Neural cell (in vitro differentiated cells): ENCODE measurements around the gene POLR1G. TPM values are rescaled to one million over a fixed set of nuclear protein-coding genes. Genes with fewer than 3 reads are reported as not detected.

Source experiments
- H2AFZ ChIP-seq: fragments of 200-600, 300-800 bp; sonication (generic), shearing (Covaris generic); 2 replicates; pipeline ENCODE4 v1.6.0; 2014; ENCODE audit warnings: low read depth, mild to moderate bottlenecking, antibody characterized with exemption, low read length, moderate library complexity
- H3F3A ChIP-seq: fragments of 200-600 bp; shearing (Covaris generic); 2 replicates; pipeline ENCODE4 v1.6.1; 2016; ENCODE audit warnings: mild to moderate bottlenecking, moderate library complexity, mixed read lengths, antibody characterized with exemption, low read length; ENCODE audit not compliant: insufficient read depth, poor library complexity, severe bottlenecking
- H3K27ac ChIP-seq: fragments of 200-600, 300-800 bp; sonication (generic), shearing (Covaris generic); 2 replicates; pipeline ENCODE4 v1.5.1; 2014; ENCODE audit warnings: mild to moderate bottlenecking, low read length, moderate library complexity
- H3K27me3 ChIP-seq: fragments of 300-800, 200-600 bp; sonication (generic), shearing (Covaris generic); 2 replicates; pipeline ENCODE4 v1.6.0; 2014; ENCODE audit warnings: mild to moderate bottlenecking, low read depth, low read length, moderate library complexity; ENCODE audit not compliant: insufficient read depth
- H3K36me3 ChIP-seq: fragments of 300-800, 200-600 bp; sonication (generic), shearing (Covaris generic); 2 replicates; pipeline ENCODE4 v1.5.1; 2014; ENCODE audit warnings: mild to moderate bottlenecking, antibody characterized with exemption, low read length, moderate library complexity; ENCODE audit not compliant: insufficient read depth
- H3K4me2 ChIP-seq: fragments of 300-800, 200-600 bp; sonication (generic), shearing (Covaris generic); 2 replicates; pipeline ENCODE4 v1.6.0; 2014; ENCODE audit warnings: mild to moderate bottlenecking, low read length
- H3K4me3 ChIP-seq: fragments of 300-800, 200-600 bp; sonication (generic), shearing (Covaris generic); 2 replicates; pipeline ENCODE4 v1.5.1; 2014; ENCODE audit warnings: mild to moderate bottlenecking, low read length, moderate library complexity
- H3K79me2 ChIP-seq: fragments of 200-600 bp; shearing (Covaris generic); replicated peaks from 2 replicates; pipeline ENCODE4 v1.6.0; 2014; ENCODE audit warnings: mild to moderate bottlenecking, low read length, moderate library complexity; ENCODE audit not compliant: insufficient read depth
- H3K9ac ChIP-seq: fragments of 300-800, 200-600 bp; sonication (generic), shearing (Covaris generic); 2 replicates; pipeline ENCODE4 v1.6.1; 2016; ENCODE audit warnings: mild to moderate bottlenecking, low read length, mixed read lengths
- H3K9me2 ChIP-seq: fragments of 200-600 bp; shearing (Covaris generic); 2 replicates; pipeline ENCODE4 v1.6.1; 2016; ENCODE audit warnings: mild to moderate bottlenecking, low read length, mixed read lengths; ENCODE audit not compliant: insufficient read depth
- H3K9me3 ChIP-seq: fragments of 200-600, 300-800 bp; sonication (generic), shearing (Covaris generic); 2 replicates; pipeline ENCODE4 v1.6.1; 2016; ENCODE audit warnings: mild to moderate bottlenecking, mixed run types, low read length, moderate library complexity, mixed read lengths
- H4K20me1 ChIP-seq: fragments of 200-600 bp; shearing (Covaris generic); 2 replicates; pipeline ENCODE4 v1.6.1; 2016; ENCODE audit warnings: mild to moderate bottlenecking, mixed run types; ENCODE audit not compliant: insufficient read depth
- EP300 ChIP-seq: fragments of 450-650 bp; conservative IDR thresholded peaks from 2 replicates; pipeline ENCODE4 v1.6.1; 2014; ENCODE audit warnings: antibody characterized with exemption, mild to moderate bottlenecking, moderate library complexity; ENCODE audit not compliant: poor library complexity, severe bottlenecking
- EZH2 ChIP-seq: fragments of 200-600, 300-800 bp; shearing (Covaris generic), sonication (generic); IDR thresholded peaks from 2 replicates; pipeline ENCODE4 v1.6.1; 2014; ENCODE audit warnings: antibody characterized with exemption, low read length, borderline replicate concordance, mild to moderate bottlenecking; ENCODE audit not compliant: insufficient read depth, poor library complexity, severe bottlenecking
- MXI1 ChIP-seq: fragments of 450-650 bp; conservative IDR thresholded peaks from 2 replicates; pipeline ENCODE4 v1.6.1; 2014; ENCODE audit warnings: antibody characterized with exemption, mild to moderate bottlenecking; ENCODE audit not compliant: poor library complexity, severe bottlenecking
- POLR2AphosphoS5 ChIP-seq: IDR thresholded peaks from 2 replicates; pipeline ENCODE4 v1.6.1; 2012
- RAD21 ChIP-seq: fragments of 450-650 bp; conservative IDR thresholded peaks from 2 replicates; pipeline ENCODE4 v1.6.1; 2014; ENCODE audit warnings: antibody characterized with exemption, mild to moderate bottlenecking, moderate library complexity
- SMC3 ChIP-seq: fragments of 450-650 bp; conservative IDR thresholded peaks from 2 replicates; pipeline ENCODE4 v1.6.1; 2014; ENCODE audit warnings: antibody characterized with exemption, mild to moderate bottlenecking, moderate library complexity; ENCODE audit not compliant: poor library complexity
- TAF1 ChIP-seq: IDR thresholded peaks from 2 replicates; pipeline ENCODE4 v1.6.1; 2012; ENCODE audit warnings: low read depth
- polyA plus RNA-seq: library from polyadenylated mRNA; depleted of rRNA; stranded (reverse); fragments of >200 nt; gene quantifications from 2 replicates; pipeline ENCODE4 v1.2.3, GENCODE V29; 2014
- TF ChIP-seq, protein P1 (sequence below): fragments of 450-650 bp; IDR thresholded peaks from 2 replicates; pipeline ENCODE4 v1.5.1; 2014; ENCODE audit warnings: antibody characterized with exemption, mild to moderate bottlenecking, moderate library complexity; ENCODE audit not compliant: poor library complexity, severe bottlenecking
- TF ChIP-seq, protein P2 (sequence below): IDR thresholded peaks from 2 replicates; pipeline ENCODE4 v1.6.1; 2012; ENCODE audit warnings: borderline replicate concordance

POLR1G gene
- polyA plus RNA-seq, 1 donor from 2014 or later, result 2.4 TPM

GRCh38 chr19:45456500-45456815 lies 50.0 kb downstream of the POLR1G start:
- Histone ChIP-seq H3F3A (no peaks in the 10 kb centered on the region), H3K4me2 (no peak overlapping the region), H3K27ac (no peak overlapping the region), H3K79me2 (no peaks in the 10 kb centered on the region), H3K36me3 (no peaks in the 10 kb centered on the region), H4K20me1 (no peaks in the 10 kb centered on the region), H3K27me3 (no peaks in the 10 kb centered on the region), H3K9ac (no peak overlapping the region), H3K9me2 (no peaks in the 10 kb centered on the region), H2AFZ (no peak overlapping the region), H3K9me3 (no peaks in the 10 kb centered on the region), H3K4me3 (no peak overlapping the region)
- TF ChIP-seq, protein P1, sequence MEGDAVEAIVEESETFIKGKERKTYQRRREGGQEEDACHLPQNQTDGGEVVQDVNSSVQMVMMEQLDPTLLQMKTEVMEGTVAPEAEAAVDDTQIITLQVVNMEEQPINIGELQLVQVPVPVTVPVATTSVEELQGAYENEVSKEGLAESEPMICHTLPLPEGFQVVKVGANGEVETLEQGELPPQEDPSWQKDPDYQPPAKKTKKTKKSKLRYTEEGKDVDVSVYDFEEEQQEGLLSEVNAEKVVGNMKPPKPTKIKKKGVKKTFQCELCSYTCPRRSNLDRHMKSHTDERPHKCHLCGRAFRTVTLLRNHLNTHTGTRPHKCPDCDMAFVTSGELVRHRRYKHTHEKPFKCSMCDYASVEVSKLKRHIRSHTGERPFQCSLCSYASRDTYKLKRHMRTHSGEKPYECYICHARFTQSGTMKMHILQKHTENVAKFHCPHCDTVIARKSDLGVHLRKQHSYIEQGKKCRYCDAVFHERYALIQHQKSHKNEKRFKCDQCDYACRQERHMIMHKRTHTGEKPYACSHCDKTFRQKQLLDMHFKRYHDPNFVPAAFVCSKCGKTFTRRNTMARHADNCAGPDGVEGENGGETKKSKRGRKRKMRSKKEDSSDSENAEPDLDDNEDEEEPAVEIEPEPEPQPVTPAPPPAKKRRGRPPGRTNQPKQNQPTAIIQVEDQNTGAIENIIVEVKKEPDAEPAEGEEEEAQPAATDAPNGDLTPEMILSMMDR, result no peak
- no peak for TF ChIP-seq POLR2AphosphoS5
- TF ChIP-seq MXI1, result no peak
- no peak for TF ChIP-seq TAF1
- TF ChIP-seq SMC3, result no peak
- TF ChIP-seq EP300, result no peak
- no peak for TF ChIP-seq EZH2
- TF ChIP-seq, protein P2, sequence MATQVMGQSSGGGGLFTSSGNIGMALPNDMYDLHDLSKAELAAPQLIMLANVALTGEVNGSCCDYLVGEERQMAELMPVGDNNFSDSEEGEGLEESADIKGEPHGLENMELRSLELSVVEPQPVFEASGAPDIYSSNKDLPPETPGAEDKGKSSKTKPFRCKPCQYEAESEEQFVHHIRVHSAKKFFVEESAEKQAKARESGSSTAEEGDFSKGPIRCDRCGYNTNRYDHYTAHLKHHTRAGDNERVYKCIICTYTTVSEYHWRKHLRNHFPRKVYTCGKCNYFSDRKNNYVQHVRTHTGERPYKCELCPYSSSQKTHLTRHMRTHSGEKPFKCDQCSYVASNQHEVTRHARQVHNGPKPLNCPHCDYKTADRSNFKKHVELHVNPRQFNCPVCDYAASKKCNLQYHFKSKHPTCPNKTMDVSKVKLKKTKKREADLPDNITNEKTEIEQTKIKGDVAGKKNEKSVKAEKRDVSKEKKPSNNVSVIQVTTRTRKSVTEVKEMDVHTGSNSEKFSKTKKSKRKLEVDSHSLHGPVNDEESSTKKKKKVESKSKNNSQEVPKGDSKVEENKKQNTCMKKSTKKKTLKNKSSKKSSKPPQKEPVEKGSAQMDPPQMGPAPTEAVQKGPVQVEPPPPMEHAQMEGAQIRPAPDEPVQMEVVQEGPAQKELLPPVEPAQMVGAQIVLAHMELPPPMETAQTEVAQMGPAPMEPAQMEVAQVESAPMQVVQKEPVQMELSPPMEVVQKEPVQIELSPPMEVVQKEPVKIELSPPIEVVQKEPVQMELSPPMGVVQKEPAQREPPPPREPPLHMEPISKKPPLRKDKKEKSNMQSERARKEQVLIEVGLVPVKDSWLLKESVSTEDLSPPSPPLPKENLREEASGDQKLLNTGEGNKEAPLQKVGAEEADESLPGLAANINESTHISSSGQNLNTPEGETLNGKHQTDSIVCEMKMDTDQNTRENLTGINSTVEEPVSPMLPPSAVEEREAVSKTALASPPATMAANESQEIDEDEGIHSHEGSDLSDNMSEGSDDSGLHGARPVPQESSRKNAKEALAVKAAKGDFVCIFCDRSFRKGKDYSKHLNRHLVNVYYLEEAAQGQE, result no peak
- no peak for TF ChIP-seq RAD21

DNA sequence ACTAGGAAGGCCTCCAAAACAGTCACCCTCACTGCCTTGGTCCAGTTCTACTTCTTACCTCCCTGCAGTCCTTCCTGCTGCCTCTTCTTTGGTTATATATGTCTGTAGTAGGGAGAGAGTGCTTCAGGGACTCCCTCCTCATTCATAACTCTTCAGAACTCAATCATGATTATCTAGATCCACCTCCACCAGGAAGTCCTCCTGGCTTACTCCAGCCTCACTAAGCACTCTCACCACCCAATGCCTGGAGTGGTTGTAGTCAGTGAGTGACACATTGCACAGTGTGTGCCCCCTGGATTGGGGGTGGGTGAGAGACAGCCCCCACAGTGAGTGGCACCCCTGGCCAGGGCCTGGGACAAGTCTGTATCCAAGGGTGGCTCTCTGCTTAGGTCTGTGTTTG lies 51.3 kb downstream of the POLR1G start:
- no peak for TF ChIP-seq EZH2
- TF ChIP-seq, protein P2, result no peak
- no peak for TF ChIP-seq RAD21
- TF ChIP-seq TAF1, result no peak
- no peak for TF ChIP-seq MXI1
- no peak for TF ChIP-seq SMC3
- TF ChIP-seq EP300, result no peak
- TF ChIP-seq, protein P1, result no peak
- no peak for TF ChIP-seq POLR2AphosphoS5
- Histone ChIP-seq H3F3A (no peaks in the 10 kb centered on the region), H2AFZ (no peak overlapping the region), H3K4me2 (no peak overlapping the region), H3K9me2 (no peaks in the 10 kb centered on the region), H3K36me3 (no peaks in the 10 kb centered on the region), H4K20me1 (no peaks in the 10 kb centered on the region), H3K27ac (no peak overlapping the region), H3K27me3 (no peaks in the 10 kb centered on the region), H3K9me3 (no peaks in the 10 kb centered on the region), H3K4me3 (no peak overlapping the region), H3K9ac (no peak overlapping the region), H3K79me2 (no peaks in the 10 kb centered on the region)
